CD8-positive, alpha-beta memory T cell (primary cell): ENCODE measurements around the gene TMEM120A. TPM values are rescaled to one million over a fixed set of nuclear protein-coding genes. Genes with fewer than 3 reads are reported as not detected.

Source experiments
- CTCF ChIA-PET: fragments of 350-600 bp; sonication (Branson Sonifier 250); formaldehyde crosslinking; loops from one replicate; lab custom pipeline; 2021; ENCODE audit warnings: antibody characterized with exemption; lab: Charles Lee
- POLR2A ChIA-PET: fragments of 350-600 bp; sonication (Branson Sonifier 250); formaldehyde crosslinking; loops from one replicate; lab custom pipeline; 2021; ENCODE audit warnings: antibody characterized with exemption; lab: Charles Lee
- DNase-seq, 5 donors: peaks; one replicate each; pipeline versions ENCODE4 v3.0.0 to v3.0.0-alpha.2; 2020 to 2022; ENCODE audit warnings: mixed read lengths in 1 of 5
- H3K27ac ChIP-seq: one replicate; pipeline ENCODE4 v1.7.0; 2013; ENCODE audit warnings: low read depth, mild to moderate bottlenecking, low read length, moderate library complexity
- H3K27me3 ChIP-seq: 2 replicates; pipeline ENCODE4 v1.7.0; 2013; ENCODE audit warnings: low read length, mild to moderate bottlenecking; ENCODE audit not compliant: insufficient read depth, poor library complexity, severe bottlenecking
- H3K36me3 ChIP-seq: 2 replicates; pipeline ENCODE4 v1.7.0; 2013; ENCODE audit warnings: mild to moderate bottlenecking, low read length, moderate library complexity; ENCODE audit not compliant: insufficient read depth
- H3K4me1 ChIP-seq: 2 replicates; pipeline ENCODE4 v1.7.0; 2013; ENCODE audit warnings: mild to moderate bottlenecking, low read length, moderate library complexity; ENCODE audit not compliant: insufficient read depth
- H3K4me3 ChIP-seq: 2 replicates; pipeline ENCODE4 v1.7.0; 2013; ENCODE audit warnings: mild to moderate bottlenecking, low read length
- H3K9me3 ChIP-seq: 2 replicates; pipeline ENCODE4 v1.7.0; 2013; ENCODE audit warnings: mild to moderate bottlenecking, low read length
- H3K27ac Mint-ChIP-seq, 8 donors: one replicate each; pipeline ENCODE4 v1.8.0; 2020 to 2021; ENCODE audit warnings: mixed read lengths in 8 of 8, mild to moderate bottlenecking in 6 of 8, inconsistent platforms in 3 of 8, moderate library complexity in 3 of 8
- H3K27me3 Mint-ChIP-seq, 2 donors: one replicate each; pipeline ENCODE4 v1.8.0; 2020 to 2021; ENCODE audit warnings: mixed read lengths in 2 of 2, mild to moderate bottlenecking in 1 of 2, moderate library complexity in 1 of 2
- H3K36me3 Mint-ChIP-seq, 3 donors: one replicate each; pipeline ENCODE4 v1.8.0; 2020 to 2021; ENCODE audit warnings: mixed read lengths in 3 of 3, inconsistent platforms in 1 of 3, mild to moderate bottlenecking in 1 of 3
- H3K4me1 Mint-ChIP-seq, 3 donors: one replicate each; pipeline ENCODE4 v1.8.0; 2020 to 2021; ENCODE audit warnings: mixed read lengths in 3 of 3, inconsistent platforms in 1 of 3, mild to moderate bottlenecking in 1 of 3
- H3K4me3 Mint-ChIP-seq, 7 donors: one replicate each; pipeline ENCODE4 v1.8.0; 2020 to 2021; ENCODE audit warnings: mixed read lengths in 7 of 7, mild to moderate bottlenecking in 6 of 7, moderate library complexity in 4 of 7, inconsistent platforms in 2 of 7
- H3K9me3 Mint-ChIP-seq, 5 donors: one replicate each; pipeline ENCODE4 v1.8.0; 2020 to 2022; ENCODE audit warnings: mixed read lengths in 5 of 5, mild to moderate bottlenecking in 3 of 5, moderate library complexity in 2 of 5, inconsistent platforms in 1 of 5
- polyA plus RNA-seq: library from polyadenylated mRNA; unstranded; fragments of 300-500 nt; fragmentation: Illumina TruSeq; gene quantifications from one replicate; pipeline ENCODE4 v1.2.3, GENCODE V29; 2021
- total RNA-seq, 2 experiments: library from RNA; stranded (reverse); gene quantifications; one replicate each; pipeline ENCODE4 v1.2.3, GENCODE V29; 2021

TMEM120A gene
- total and polyA plus RNA-seq, 3 experiments from 2014 or later: 30.0 to 41.5 (median 30.6) TPM

GRCh38 chr7:75966190-75966961, 28.0 kb downstream of the TMEM120A start:
- Histone ChIP-seq H3K36me3 (no peaks in the 10 kb centered on the region), H3K27me3 (no peaks in the 10 kb centered on the region), H3K9me3 (no peaks in the 10 kb centered on the region), H3K27ac (no peak overlapping the region), H3K4me3 (no peak overlapping the region), H3K4me1 (no peaks in the 10 kb centered on the region)
- Mint-ChIP-seq H3K4me3 (peak overlapping the region in 1 of 7 donors; percentile 78), H3K36me3 (peaks cover 0 to 55% (median 5%) of the 10 kb centered on the region in 3 donors), H3K9me3 (no peaks in the 10 kb centered on the region), H3K27ac (peak overlapping the region in 1 of 8 donors; percentile 58), H3K4me1 (peaks cover 0 to 5% (median 0%) of the 10 kb centered on the region in 3 donors), H3K27me3 (no peaks in the 10 kb centered on the region)
- POLR2A ChIA-PET: no interaction called here
- CTCF ChIA-PET: interaction anchor here (1.6 kb wide), 1 partner anchor 10 kb away, joined by 4 read pairs; no protein-coding TSS in a partner anchor
- DNase-seq: no peak

GRCh38 chr7:75965617-75966016, 28.8 kb downstream of the TMEM120A start:
- Histone ChIP-seq H3K36me3 (no peaks in the 10 kb centered on the region), H3K27me3 (no peaks in the 10 kb centered on the region), H3K9me3 (no peaks in the 10 kb centered on the region), H3K4me1 (no peaks in the 10 kb centered on the region), H3K4me3 (no peak overlapping the region), H3K27ac (no peak overlapping the region)
- H3K4me3 Mint-ChIP-seq: no peak overlapping the region
- no peak for DNase-seq
- H3K36me3 Mint-ChIP-seq: peaks cover 0 to 58% (median 5%) of the 10 kb centered on the region in 3 donors
- no peak overlapping the region for H3K27ac Mint-ChIP-seq
- ChIA-PET POLR2A (no interaction called here), CTCF (interaction anchor here (1.6 kb wide), 1 partner anchor 10 kb away, joined by 4 read pairs; no protein-coding TSS in a partner anchor)
- H3K27me3 Mint-ChIP-seq: no peaks in the 10 kb centered on the region
- peaks cover 0 to 5% (median 0%) of the 10 kb centered on the region in 3 donors for H3K4me1 Mint-ChIP-seq
- H3K9me3 Mint-ChIP-seq: no peaks in the 10 kb centered on the region

GRCh38 chr7:75963381-75963995, 30.9 kb downstream of the TMEM120A start:
- CTCF ChIA-PET: no interaction called here
- POLR2A ChIA-PET: no interaction called here

DNA sequence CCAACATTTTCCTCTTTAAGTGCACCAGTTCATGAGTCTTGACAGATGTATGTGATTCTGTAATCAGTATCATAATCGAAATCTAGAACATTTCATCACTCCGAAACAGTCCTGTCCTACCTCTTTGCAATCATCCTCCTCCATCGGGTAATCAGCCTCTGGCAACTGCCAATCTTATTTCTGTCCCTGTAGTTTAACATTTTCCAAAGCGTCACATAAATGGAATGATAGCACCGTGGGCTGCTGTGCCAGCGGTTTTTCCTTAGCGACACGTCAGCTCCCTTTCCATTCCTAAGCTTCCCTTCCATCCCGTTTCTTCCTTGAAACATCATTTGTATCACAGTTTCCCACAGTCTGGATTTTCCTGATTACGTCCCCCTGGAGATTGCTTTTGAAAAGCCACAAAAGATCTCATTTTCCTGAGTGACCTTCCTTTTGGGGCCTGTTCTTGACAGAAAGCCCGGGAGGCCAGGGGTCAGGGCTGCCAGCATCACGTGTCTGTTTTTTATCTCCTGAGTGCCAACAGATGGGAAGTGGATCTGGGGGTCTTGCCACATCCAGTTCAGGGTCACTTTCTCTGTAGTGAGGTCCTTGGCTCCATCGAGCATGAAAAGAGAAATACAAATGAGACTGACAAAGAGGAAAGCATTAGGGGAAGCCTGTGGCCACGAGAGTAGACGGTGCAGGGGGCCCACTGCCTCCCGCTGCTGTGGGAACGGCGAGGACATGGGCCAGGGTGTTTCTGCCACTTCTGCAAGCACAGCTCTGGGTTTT, 31.6 kb downstream of the TMEM120A start:
- CTCF ChIA-PET: no interaction called here
- H3K9me3 ChIP-seq: no peaks in the 10 kb centered on the region
- POLR2A ChIA-PET: no interaction called here
- Mint-ChIP-seq H3K27me3 (no peaks in the 10 kb centered on the region), H3K4me3 (no peak overlapping the region), H3K27ac (peak overlapping the region in 3 of 8 donors; percentile 11 to 61 (median 60)), H3K36me3 (peaks cover 0 to 68% (median 5%) of the 10 kb centered on the region in 3 donors), H3K9me3 (no peaks in the 10 kb centered on the region), H3K4me1 (peaks cover 0 to 5% (median 0%) of the 10 kb centered on the region in 3 donors)
- H3K27ac ChIP-seq: no peak overlapping the region
- H3K27me3 ChIP-seq: no peaks in the 10 kb centered on the region
- no peak for DNase-seq
- H3K4me3 ChIP-seq: no peak overlapping the region
- no peaks in the 10 kb centered on the region for H3K36me3 ChIP-seq
- no peaks in the 10 kb centered on the region for H3K4me1 ChIP-seq

More at GRCh38 chr7:75963381-75963995, 30.9 kb downstream of the TMEM120A start:
- Mint-ChIP-seq H3K4me1 (peaks cover 0 to 5% (median 0%) of the 10 kb centered on the region in 3 donors), H3K36me3 (peaks cover 0 to 64% (median 5%) of the 10 kb centered on the region in 3 donors), H3K9me3 (no peaks in the 10 kb centered on the region), H3K27me3 (no peaks in the 10 kb centered on the region), H3K27ac (peak overlapping the region in 2 of 8 donors; percentile 40 to 47), H3K4me3 (no peak overlapping the region)
- DNase-seq: no peak
- Histone ChIP-seq H3K27ac (no peak overlapping the region), H3K4me3 (no peak overlapping the region), H3K27me3 (no peaks in the 10 kb centered on the region), H3K9me3 (no peaks in the 10 kb centered on the region), H3K36me3 (no peaks in the 10 kb centered on the region), H3K4me1 (no peaks in the 10 kb centered on the region)

- Mint-ChIP-seq H3K9me3 (no peaks in the 10 kb centered on the region), H3K27ac (peak overlapping the region in 2 of 8 donors; percentile 34 to 54), H3K4me3 (no peak overlapping the region), H3K36me3 (peaks cover 0 to 72% (median 5%) of the 10 kb centered on the region in 3 donors), H3K27me3 (no peaks in the 10 kb centered on the region), H3K4me1 (peaks cover 0 to 5% (median 0%) of the 10 kb centered on the region in 3 donors)
- no peak overlapping the region for H3K27ac ChIP-seq
- no peak for DNase-seq
- no peak overlapping the region for H3K4me3 ChIP-seq
- no peaks in the 10 kb centered on the region for H3K9me3 ChIP-seq
- CTCF ChIA-PET: no interaction called here
- no peaks in the 10 kb centered on the region for H3K4me1 ChIP-seq
- H3K36me3 ChIP-seq: peaks cover 3% of the 10 kb centered on the region
- H3K27me3 ChIP-seq: no peaks in the 10 kb centered on the region
- POLR2A ChIA-PET: no interaction called here
Measured at GRCh38 chr7:75961218-75961617, 33.2 kb downstream of the TMEM120A start.

DNA sequence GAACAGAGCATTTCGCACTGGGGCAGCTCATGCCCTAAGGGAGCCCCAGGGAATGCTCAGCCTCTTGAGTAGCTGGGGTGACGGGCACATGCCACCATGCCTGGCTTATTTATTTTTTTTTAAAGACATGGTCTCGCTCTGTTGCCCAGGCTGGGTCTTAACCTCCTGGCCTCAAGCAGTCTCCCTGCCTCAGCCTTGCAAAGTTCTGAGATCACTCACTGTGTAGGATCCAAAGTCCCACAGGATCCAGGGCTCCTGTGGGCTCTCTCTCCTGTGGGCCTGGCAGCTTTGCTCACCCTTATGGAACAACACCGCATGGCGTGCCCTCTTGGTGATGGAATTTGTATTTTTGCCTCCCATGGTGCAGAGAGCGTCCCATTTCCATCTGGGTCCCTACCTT, 34.0 kb downstream of the TMEM120A start:
- Mint-ChIP-seq H3K4me1 (peaks cover 0 to 5% (median 0%) of the 10 kb centered on the region in 3 donors), H3K27me3 (no peaks in the 10 kb centered on the region), H3K36me3 (peaks cover 0 to 72% (median 7%) of the 10 kb centered on the region in 3 donors), H3K27ac (no peak overlapping the region), H3K9me3 (no peaks in the 10 kb centered on the region), H3K4me3 (no peak overlapping the region)
- Histone ChIP-seq H3K4me1 (no peaks in the 10 kb centered on the region), H3K27me3 (no peaks in the 10 kb centered on the region), H3K9me3 (no peaks in the 10 kb centered on the region), H3K27ac (no peak overlapping the region), H3K36me3 (peaks cover 4% of the 10 kb centered on the region), H3K4me3 (no peak overlapping the region)
- ChIA-PET CTCF (no interaction called here), POLR2A (no interaction called here)
- no peak for DNase-seq

DNA sequence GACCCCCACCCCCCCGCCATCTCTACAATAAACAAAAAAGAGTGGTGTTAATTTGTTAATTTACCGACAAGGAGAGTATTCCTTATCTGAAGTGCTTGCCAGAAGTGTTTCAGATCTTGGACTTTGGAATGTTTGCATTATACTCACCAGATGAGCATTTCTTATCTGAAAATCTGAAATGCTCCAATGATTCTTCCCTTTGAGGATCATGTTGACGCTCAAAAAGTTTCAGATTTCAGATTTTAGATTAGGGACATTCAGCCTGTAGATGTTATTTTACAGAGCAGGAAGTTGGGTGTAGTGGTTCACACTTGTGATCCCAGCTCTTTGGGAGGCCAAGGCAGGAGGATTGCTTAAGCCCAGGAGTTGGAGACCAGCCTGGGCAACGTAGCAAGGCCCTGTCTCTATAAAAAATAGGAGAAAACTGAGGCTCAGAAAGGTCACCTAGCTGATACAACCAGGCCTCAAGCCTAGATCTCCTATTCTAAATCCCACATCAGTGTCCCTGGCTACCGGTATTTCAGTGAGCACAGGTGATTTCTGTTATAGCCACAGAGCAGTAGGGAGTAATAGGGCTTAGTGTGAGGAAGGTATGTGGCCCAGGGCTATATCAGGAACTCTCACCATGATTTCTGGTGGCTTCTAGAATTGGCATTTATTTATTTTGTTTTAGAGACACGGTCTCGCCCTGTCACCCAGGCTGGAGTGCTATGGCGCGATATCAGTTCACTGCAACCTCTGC, 35.4 kb downstream of the TMEM120A start:
- H3K4me3 ChIP-seq: no peak overlapping the region
- no peaks in the 10 kb centered on the region for H3K4me1 ChIP-seq
- peaks cover 0 to 73% (median 10%) of the 10 kb centered on the region in 3 donors for H3K36me3 Mint-ChIP-seq
- peaks cover 4% of the 10 kb centered on the region for H3K36me3 ChIP-seq
- no peaks in the 10 kb centered on the region for H3K27me3 Mint-ChIP-seq
- H3K27me3 ChIP-seq: no peaks in the 10 kb centered on the region
- ChIA-PET POLR2A (no interaction called here), CTCF (no interaction called here)
- DNase-seq: no peak
- H3K4me3 Mint-ChIP-seq: no peak overlapping the region
- no peaks in the 10 kb centered on the region for H3K9me3 ChIP-seq
- H3K9me3 Mint-ChIP-seq: no peaks in the 10 kb centered on the region
- no peak overlapping the region for H3K27ac ChIP-seq
- peak overlapping the region in 1 of 8 donors; percentile 29 for H3K27ac Mint-ChIP-seq
- H3K4me1 Mint-ChIP-seq: peaks cover 0 to 5% (median 0%) of the 10 kb centered on the region in 3 donors
